Measurements from ENCODE around the gene TFPI.

TFPI gene

DNA sequence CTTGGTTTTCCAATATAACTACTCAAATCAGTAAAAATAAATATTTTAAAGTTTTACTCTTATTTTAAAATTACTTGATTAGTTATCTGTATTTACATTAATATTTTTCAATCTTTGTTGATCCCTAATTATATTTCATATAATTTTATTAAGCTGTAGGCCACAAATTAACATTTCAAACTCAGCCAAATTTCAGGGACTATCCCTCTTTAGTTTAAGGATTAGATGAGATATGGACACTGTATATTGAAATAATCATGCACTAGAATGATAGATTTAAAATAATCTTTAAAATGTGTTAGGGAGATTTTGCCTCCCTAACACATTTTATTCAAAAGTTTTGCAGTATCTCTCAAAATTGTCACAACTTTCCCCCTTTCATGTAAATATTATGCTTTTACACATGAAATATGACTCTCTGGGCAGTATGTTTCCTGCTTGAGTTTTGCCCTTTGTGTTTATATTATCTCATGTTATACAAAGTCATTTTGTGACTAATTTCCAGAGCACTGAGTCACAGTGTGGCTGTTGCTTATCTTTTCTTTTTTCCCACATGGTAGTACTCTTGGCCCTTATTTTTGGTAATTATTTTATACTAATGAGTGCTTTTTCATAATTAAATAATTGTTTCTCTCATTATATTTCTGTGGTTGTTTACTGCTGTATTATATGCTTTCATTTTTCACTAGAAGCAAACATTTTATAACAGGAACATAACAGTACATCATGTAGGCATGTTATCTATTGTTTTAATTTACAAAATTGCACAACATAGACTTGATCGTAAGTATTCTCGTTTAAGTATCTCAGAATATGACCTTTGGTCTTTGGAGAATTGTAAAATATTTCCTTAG is 1.2 kb downstream of the TFPI start:
- no peaks in the 10 kb centered on the region; the same call in 1 of the 2 replicates for H3K36me3 ChIP-seq (ENCODE audit: insufficient read depth, low read depth, low read length)
- no peaks in the 10 kb centered on the region for H3K9me3 ChIP-seq (ENCODE audit: insufficient read depth, low read depth, low read length)
- H3K27me3 ChIP-seq (ENCODE audit: insufficient read depth, low read length), result no peaks in the 10 kb centered on the region
- no peak overlapping the region for H3K27ac ChIP-seq (ENCODE audit: low read length)
- peaks cover 8% of the 10 kb centered on the region; the same call in 1 of the 2 replicates for H3K4me1 ChIP-seq (ENCODE audit: insufficient read depth, low read length)
- H3K4me3 ChIP-seq (ENCODE audit: low read length), result no peak overlapping the region
- H3K9ac ChIP-seq (ENCODE audit: low read depth, low read length), result no peak overlapping the region

DNA sequence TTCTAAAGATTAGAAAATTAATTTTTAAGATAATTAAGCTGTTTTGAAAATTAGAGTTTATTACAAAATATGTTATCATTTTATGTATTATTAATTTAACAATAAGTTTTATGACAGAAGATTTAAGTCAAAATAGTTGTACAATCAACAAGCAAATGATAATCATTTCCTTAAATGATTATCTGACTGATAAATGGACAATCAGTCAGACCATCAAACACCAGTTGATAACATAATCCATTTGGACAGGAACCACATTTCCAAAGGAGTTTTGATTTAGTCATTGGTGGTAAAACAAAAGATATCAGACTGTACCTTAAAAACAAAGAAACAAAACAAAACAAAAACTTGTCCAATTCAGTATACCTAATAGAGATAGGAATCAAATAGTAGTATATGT is 1.9 kb downstream of the TFPI start:
- no peak overlapping the region for H3K4me3 ChIP-seq (ENCODE audit: low read length)
- peaks cover 8% of the 10 kb centered on the region; the same call in 1 of the 2 replicates for H3K4me1 ChIP-seq (ENCODE audit: insufficient read depth, low read length)
- no peaks in the 10 kb centered on the region for H3K27me3 ChIP-seq (ENCODE audit: insufficient read depth, low read length)
- no peaks in the 10 kb centered on the region; the same call in 1 of the 2 replicates for H3K36me3 ChIP-seq (ENCODE audit: insufficient read depth, low read depth, low read length)
- H3K9ac ChIP-seq (ENCODE audit: low read depth, low read length), result no peak overlapping the region
- H3K27ac ChIP-seq (ENCODE audit: low read length), result no peak overlapping the region
- H3K9me3 ChIP-seq (ENCODE audit: insufficient read depth, low read depth, low read length), result no peaks in the 10 kb centered on the region

DNA sequence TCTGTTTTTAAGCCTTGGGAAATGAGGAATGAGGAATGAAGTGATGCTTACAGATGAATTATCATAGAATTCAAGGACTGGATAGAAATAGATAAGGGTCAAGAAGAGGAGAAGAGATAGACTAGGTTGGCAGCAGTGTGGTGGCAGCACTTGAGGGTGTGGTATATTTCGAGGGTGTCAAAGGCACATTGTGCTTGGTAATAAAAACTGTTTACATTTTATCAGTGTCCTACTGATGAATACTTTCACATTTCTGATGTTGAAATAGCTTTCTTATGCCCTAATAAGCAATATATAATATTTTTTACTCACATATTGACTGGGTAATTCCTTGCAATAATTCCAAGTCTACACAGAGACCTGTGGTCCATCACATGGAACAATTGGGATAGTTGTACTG is 3.4 kb downstream of the TFPI start:
- H3K27ac ChIP-seq (ENCODE audit: low read length), result no peak overlapping the region
- no peaks in the 10 kb centered on the region for H3K9me3 ChIP-seq (ENCODE audit: insufficient read depth, low read depth, low read length)
- H3K27me3 ChIP-seq (ENCODE audit: insufficient read depth, low read length), result no peaks in the 10 kb centered on the region
- H3K9ac ChIP-seq (ENCODE audit: low read depth, low read length), result no peak overlapping the region
- H3K4me1 ChIP-seq (ENCODE audit: insufficient read depth, low read length), result peaks cover 16% of the 10 kb centered on the region
- H3K36me3 ChIP-seq (ENCODE audit: insufficient read depth, low read depth, low read length), result no peaks in the 10 kb centered on the region; the same call in 1 of the 2 replicates
- H3K4me3 ChIP-seq (ENCODE audit: low read length), result no peak overlapping the region

DNA sequence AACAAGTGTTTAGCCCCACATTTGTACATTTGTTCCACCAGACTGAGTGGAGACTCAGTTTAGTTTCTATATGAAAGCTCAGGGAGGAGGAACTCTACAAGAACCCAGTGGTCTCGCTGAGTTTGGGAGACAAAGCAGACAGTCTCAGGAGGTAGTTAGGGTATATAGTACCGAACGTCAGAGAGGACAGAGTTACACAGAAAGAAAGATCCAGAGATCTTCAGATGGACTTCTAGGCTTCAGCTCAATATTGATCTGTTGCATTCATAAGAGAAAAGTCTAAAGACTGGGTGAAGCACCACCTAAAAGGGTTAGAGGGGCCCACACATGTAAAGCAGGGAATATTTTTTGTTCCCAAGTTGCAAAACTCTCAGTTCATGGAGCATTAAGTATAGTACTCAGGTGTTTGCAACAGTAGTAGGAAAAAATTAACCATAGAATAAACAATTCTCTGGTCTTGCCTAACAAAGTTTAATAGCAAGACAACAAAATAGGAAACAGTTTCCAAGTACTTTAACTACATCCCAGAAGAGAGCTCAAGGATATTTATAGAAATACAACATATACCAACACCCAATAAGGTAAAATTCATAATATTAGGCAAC is 4.2 kb downstream of the TFPI start:
- H3K4me3 ChIP-seq (ENCODE audit: low read length), result no peak overlapping the region
- H3K9me3 ChIP-seq (ENCODE audit: insufficient read depth, low read depth, low read length), result no peaks in the 10 kb centered on the region
- H3K27ac ChIP-seq (ENCODE audit: low read length), result no peak overlapping the region
- no peak overlapping the region for H3K9ac ChIP-seq (ENCODE audit: low read depth, low read length)
- no peaks in the 10 kb centered on the region for H3K27me3 ChIP-seq (ENCODE audit: insufficient read depth, low read length)
- H3K4me1 ChIP-seq (ENCODE audit: insufficient read depth, low read length), result peaks cover 19% of the 10 kb centered on the region
- no peaks in the 10 kb centered on the region; the same call in 1 of the 2 replicates for H3K36me3 ChIP-seq (ENCODE audit: insufficient read depth, low read depth, low read length)

DNA sequence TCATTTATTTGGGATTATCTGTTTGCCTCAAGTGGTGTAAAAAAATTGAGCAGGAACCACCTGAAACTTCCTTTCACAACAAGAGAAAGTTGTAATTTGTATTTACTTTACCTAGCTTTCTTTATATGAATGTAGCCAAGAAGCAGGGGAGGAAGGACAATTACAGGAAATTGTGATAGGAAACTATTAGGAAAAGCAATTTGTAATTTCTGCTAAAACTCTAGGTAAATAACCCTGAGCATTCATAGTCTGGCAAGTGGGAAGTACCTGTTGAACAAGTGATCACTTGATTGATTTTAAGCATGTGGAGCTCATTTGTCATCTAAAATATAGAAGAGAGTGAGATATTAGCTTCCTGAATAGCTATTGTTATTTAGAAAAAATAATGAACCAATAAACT is 5.0 kb downstream of the TFPI start:
- Histone ChIP-seq H3K27ac (ENCODE audit: low read length) (no peak overlapping the region), H3K36me3 (ENCODE audit: insufficient read depth, low read depth, low read length) (no peaks in the 10 kb centered on the region; the same call in 1 of the 2 replicates), H3K9ac (ENCODE audit: low read depth, low read length) (no peak overlapping the region), H3K27me3 (ENCODE audit: insufficient read depth, low read length) (no peaks in the 10 kb centered on the region), H3K4me1 (ENCODE audit: insufficient read depth, low read length) (peaks cover 14% of the 10 kb centered on the region), H3K4me3 (ENCODE audit: low read length) (no peak overlapping the region), H3K9me3 (ENCODE audit: insufficient read depth, low read depth, low read length) (no peaks in the 10 kb centered on the region)

DNA sequence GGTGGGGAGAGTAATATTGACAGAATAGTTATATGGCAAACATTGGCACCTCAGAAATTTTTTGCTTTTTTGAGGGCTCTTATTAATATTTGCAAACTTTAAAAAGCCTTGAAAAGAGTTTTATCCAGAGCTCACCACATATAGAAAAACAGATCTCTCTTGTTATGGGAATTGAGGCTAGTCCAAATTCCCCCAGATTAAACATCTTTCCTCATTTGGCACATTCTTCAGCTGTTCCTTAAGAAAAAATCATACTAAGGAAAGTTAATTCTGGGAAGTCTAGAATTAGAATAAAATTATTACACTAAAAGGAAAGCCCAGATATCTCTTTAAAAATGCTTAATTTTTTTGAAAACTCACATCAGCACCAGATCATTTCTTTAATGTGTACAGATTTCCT is 5.6 kb downstream of the TFPI start:
- H3K4me1 ChIP-seq (ENCODE audit: insufficient read depth, low read length), result peaks cover 11% of the 10 kb centered on the region; the same call in 1 of the 2 replicates
- H3K36me3 ChIP-seq (ENCODE audit: insufficient read depth, low read depth, low read length), result no peaks in the 10 kb centered on the region; the same call in 1 of the 2 replicates
- H3K27ac ChIP-seq (ENCODE audit: low read length), result no peak overlapping the region
- H3K9ac ChIP-seq (ENCODE audit: low read depth, low read length), result no peak overlapping the region
- H3K27me3 ChIP-seq (ENCODE audit: insufficient read depth, low read length), result no peaks in the 10 kb centered on the region
- no peaks in the 10 kb centered on the region for H3K9me3 ChIP-seq (ENCODE audit: insufficient read depth, low read depth, low read length)
- H3K4me3 ChIP-seq (ENCODE audit: low read length), result no peak overlapping the region

DNA sequence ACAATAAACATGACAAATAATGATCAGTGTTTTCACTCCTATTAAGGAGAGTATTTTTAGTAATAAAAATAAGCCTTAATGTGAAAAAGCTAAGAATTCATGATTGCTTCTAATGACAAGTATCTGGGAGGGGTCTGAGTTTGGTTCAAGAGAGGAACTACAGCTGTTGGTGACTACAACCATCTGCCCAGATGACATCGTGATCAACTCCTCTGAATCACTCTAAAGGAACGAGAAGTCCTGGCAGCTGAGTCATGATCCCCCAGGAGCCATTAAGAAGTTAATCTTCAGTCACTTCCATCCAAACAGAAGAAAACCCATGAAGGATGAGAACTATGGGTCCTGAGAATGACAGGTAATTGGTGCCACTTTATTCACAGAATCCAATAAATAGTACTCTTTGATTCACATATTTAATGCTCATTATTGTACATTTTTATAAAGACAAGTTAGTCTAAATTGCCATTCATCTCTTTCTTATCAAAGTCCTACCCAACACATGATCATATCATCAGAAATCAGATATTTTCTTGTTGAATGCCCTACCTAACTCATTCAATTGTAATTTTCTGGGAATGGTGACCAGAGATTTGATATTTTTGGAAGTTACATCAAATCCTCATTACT is 6.8 kb downstream of the TFPI start:
- no peaks in the 10 kb centered on the region for H3K9me3 ChIP-seq (ENCODE audit: insufficient read depth, low read depth, low read length)
- no peak overlapping the region for H3K4me3 ChIP-seq (ENCODE audit: low read length)
- no peaks in the 10 kb centered on the region; the same call in 1 of the 2 replicates for H3K36me3 ChIP-seq (ENCODE audit: insufficient read depth, low read depth, low read length)
- no peaks in the 10 kb centered on the region for H3K27me3 ChIP-seq (ENCODE audit: insufficient read depth, low read length)
- peaks cover 11% of the 10 kb centered on the region; the same call in 1 of the 2 replicates for H3K4me1 ChIP-seq (ENCODE audit: insufficient read depth, low read length)
- no peak overlapping the region for H3K27ac ChIP-seq (ENCODE audit: low read length)
- no peak overlapping the region for H3K9ac ChIP-seq (ENCODE audit: low read depth, low read length)

DNA sequence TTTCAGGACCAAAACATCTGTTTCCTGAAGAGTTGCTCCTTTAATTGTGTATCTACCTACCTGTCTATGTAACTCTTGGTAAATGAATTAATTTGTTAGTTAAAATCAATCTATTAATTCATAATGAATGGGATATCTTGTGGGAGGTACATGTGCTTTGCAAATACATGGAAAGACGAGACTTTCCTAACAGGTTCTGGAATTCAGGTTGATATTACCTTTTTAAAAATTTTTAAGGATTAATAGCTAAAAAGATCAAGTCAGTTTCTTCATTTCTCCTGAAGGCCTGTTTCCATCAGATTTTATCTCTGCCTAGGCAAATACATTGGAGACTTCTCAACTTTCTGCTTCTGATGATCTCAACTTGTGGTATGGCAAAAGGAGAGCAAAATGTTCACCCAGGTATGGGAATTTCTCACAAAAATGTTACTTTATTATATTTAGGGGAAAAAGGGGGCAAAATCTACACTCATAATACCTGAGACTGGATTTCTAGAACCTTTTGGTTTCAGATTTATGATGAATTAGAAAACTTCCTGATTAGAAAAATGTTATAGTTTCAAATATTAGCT is 7.4 kb downstream of the TFPI start:
- Histone ChIP-seq H3K36me3 (ENCODE audit: insufficient read depth, low read depth, low read length) (no peaks in the 10 kb centered on the region; the same call in 1 of the 2 replicates), H3K9ac (ENCODE audit: low read depth, low read length) (no peak overlapping the region), H3K4me3 (ENCODE audit: low read length) (no peak overlapping the region), H3K27ac (ENCODE audit: low read length) (no peak overlapping the region), H3K9me3 (ENCODE audit: insufficient read depth, low read depth, low read length) (no peaks in the 10 kb centered on the region), H3K4me1 (ENCODE audit: insufficient read depth, low read length) (peaks cover 12% of the 10 kb centered on the region), H3K27me3 (ENCODE audit: insufficient read depth, low read length) (no peaks in the 10 kb centered on the region)

DNA sequence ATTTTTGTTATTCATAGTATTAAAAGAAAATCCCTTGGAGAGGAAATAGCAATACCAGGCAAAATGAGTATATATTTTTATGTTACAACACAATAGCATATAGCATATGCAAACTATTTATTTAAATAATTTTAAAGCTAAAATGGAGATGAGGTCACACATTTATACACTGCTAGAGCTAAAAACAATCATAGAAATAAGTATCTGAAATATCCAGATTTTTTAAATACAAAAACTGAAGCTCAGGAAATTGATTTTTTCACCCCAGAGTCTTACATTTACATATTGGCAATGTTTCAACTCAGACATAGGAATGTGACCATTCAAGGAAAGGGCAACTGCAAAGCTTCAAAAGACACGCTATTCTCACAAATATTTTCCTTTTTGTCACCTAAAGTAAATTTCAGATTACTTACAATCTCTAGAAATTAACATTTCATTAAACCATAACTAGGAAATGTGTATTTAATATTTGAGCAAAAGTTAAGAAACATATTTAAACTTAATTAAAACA is 8.9 kb downstream of the TFPI start:
- no peaks in the 10 kb centered on the region for H3K27me3 ChIP-seq (ENCODE audit: insufficient read depth, low read length)
- no peaks in the 10 kb centered on the region; the same call in 1 of the 2 replicates for H3K36me3 ChIP-seq (ENCODE audit: insufficient read depth, low read depth, low read length)
- H3K9ac ChIP-seq (ENCODE audit: low read depth, low read length), result no peak overlapping the region
- no peak overlapping the region for H3K27ac ChIP-seq (ENCODE audit: low read length)
- H3K4me3 ChIP-seq (ENCODE audit: low read length), result no peak overlapping the region
- peaks cover 19% of the 10 kb centered on the region for H3K4me1 ChIP-seq (ENCODE audit: insufficient read depth, low read length)
- H3K9me3 ChIP-seq (ENCODE audit: insufficient read depth, low read depth, low read length), result no peaks in the 10 kb centered on the region

DNA sequence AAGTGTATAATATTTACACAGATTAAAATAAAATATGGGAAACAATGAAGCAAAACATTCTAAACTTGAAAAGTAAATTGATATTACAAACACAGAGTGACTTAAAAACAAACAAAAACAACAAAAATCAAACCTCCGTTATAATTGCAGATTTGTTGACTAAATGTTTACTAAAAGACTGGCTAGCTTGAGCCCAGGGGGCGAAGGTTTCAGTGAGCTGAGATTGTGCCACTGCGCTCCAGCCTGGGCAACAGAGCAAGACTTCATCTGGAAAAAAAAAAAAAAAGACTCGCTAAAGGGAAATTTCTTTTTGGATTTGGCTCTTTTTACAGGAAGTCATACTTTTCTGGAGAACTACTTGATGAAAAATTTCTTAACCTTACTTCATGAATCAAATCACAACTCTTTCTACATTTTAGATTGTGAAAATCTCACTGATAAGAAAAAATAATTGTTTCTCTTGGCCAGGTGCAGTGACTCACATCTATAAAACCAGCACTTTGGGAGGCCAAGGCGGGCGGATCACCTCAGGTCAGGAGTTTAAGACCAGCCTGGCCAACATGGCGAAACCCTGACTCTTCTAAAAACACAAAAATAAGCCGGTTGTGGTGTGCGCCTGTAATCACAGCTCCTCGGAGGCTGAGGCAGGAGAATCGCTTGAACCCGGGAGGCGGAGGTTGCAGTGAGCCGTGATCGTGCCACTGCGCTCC is 9.7 kb downstream of the TFPI start:
- H3K27me3 ChIP-seq (ENCODE audit: insufficient read depth, low read length), result no peaks in the 10 kb centered on the region
- no peak overlapping the region for H3K4me3 ChIP-seq (ENCODE audit: low read length)
- H3K36me3 ChIP-seq (ENCODE audit: insufficient read depth, low read depth, low read length), result no peaks in the 10 kb centered on the region; the same call in 1 of the 2 replicates
- H3K9ac ChIP-seq (ENCODE audit: low read depth, low read length), result no peak overlapping the region
- H3K27ac ChIP-seq (ENCODE audit: low read length), result no peak overlapping the region
- H3K9me3 ChIP-seq (ENCODE audit: insufficient read depth, low read depth, low read length), result no peaks in the 10 kb centered on the region
- H3K4me1 ChIP-seq (ENCODE audit: insufficient read depth, low read length), result peaks cover 19% of the 10 kb centered on the region

DNA sequence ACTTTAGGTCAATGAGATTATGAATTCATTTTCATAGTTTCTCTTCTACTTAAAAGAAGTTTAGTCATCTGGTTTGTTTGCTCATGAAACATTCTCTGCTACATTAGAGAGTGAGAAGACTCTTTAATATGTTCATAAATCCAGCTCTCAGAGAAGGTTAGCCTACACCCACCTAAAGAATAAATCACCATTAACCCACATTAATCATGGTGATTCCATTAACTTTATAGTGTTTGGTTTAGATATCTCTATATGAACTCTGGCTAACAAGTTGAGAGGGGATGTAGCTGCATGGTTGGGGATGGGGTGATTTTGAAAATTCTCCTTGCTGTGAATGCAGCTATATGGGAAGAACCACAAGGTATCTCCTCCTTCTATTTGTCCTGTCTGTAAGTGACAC is 10.7 kb downstream of the TFPI start:
- Histone ChIP-seq H3K9me3 (ENCODE audit: insufficient read depth, low read depth, low read length) (no peaks in the 10 kb centered on the region), H3K4me1 (ENCODE audit: insufficient read depth, low read length) (peaks cover 19% of the 10 kb centered on the region), H3K9ac (ENCODE audit: low read depth, low read length) (no peak overlapping the region), H3K27me3 (ENCODE audit: insufficient read depth, low read length) (no peaks in the 10 kb centered on the region), H3K27ac (ENCODE audit: low read length) (no peak overlapping the region), H3K36me3 (ENCODE audit: insufficient read depth, low read depth, low read length) (no peaks in the 10 kb centered on the region; the same call in 1 of the 2 replicates), H3K4me3 (ENCODE audit: low read length) (no peak overlapping the region)

Data from iPS-20b (cell line).